Coronary artery (tissue), 2 donors: Measurements from ENCODE around the gene OTUD1.

Experiments
- DNase-seq: peaks from one replicate; pipeline ENCODE4 v3.0.0-alpha.2; 2017; ENCODE audit warnings: low spot score
- H3K27ac ChIP-seq, 2 donors: fragments of 200-600 bp; sonication (generic); one replicate each; pipeline ENCODE4 v1.5.1; 2016 to 2019
- H3K4me3 ChIP-seq: fragments of 200-600 bp; sonication (generic); 2 replicates; pipeline ENCODE4 v1.5.1; 2016; ENCODE audit warnings: mild to moderate bottlenecking, moderate library complexity
- TF ChIP-seq, protein P1 (sequence below): fragments of 200-600 bp; sonication (generic); IDR thresholded peaks from one replicate; pipeline ENCODE4 v1.5.1; 2019; ENCODE audit warnings: antibody characterized with exemption

Gene OTUD1

GRCh38 chr10:23402856-23403255 lies 36.0 kb upstream of the OTUD1 start:
- H3K27ac ChIP-seq, result no peak overlapping the region
- H3K4me3 ChIP-seq, result no peak overlapping the region
- TF ChIP-seq, protein P1, sequence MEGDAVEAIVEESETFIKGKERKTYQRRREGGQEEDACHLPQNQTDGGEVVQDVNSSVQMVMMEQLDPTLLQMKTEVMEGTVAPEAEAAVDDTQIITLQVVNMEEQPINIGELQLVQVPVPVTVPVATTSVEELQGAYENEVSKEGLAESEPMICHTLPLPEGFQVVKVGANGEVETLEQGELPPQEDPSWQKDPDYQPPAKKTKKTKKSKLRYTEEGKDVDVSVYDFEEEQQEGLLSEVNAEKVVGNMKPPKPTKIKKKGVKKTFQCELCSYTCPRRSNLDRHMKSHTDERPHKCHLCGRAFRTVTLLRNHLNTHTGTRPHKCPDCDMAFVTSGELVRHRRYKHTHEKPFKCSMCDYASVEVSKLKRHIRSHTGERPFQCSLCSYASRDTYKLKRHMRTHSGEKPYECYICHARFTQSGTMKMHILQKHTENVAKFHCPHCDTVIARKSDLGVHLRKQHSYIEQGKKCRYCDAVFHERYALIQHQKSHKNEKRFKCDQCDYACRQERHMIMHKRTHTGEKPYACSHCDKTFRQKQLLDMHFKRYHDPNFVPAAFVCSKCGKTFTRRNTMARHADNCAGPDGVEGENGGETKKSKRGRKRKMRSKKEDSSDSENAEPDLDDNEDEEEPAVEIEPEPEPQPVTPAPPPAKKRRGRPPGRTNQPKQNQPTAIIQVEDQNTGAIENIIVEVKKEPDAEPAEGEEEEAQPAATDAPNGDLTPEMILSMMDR, result no peak
- DNase-seq, result no peak

GRCh38 chr10:23403278-23403677 lies 35.6 kb upstream of the OTUD1 start:
- Histone ChIP-seq H3K4me3 (no peak overlapping the region), H3K27ac (no peak overlapping the region)
- TF ChIP-seq, protein P1, result no peak
- no peak for DNase-seq

- H3K27ac ChIP-seq, result no peak overlapping the region
Measured at GRCh38 chr10:23403719-23404118, 35.2 kb upstream of the OTUD1 start.

DNA sequence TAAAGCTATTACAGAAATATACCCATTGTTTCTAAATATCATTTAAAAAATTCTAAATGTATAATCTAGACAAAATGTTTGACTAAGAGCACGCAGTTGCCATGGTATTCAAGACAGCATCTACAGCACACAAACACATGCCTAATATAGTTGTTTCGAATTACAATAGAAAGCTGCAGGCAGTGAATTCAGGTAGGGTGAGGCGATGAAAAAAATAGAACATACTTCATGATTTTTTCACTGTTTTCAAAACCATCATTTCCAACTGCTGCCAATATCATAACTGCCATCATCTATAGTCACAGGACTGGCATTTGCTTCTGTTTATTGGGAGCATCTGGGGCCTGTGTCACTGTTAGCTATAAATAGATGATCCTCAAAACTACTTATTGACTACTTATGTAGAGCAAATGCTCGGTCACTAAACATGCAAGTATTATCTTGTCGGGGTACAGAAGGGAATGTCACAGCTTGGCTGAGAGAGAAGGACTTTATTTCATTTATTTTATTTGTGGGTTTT lies 34.4 kb upstream of the OTUD1 start:
- TF ChIP-seq, protein P1, result no peak
- DNase-seq, result no peak
- no peak overlapping the region for H3K27ac ChIP-seq
- H3K4me3 ChIP-seq, result no peak overlapping the region

More at GRCh38 chr10:23403719-23404118, 35.2 kb upstream of the OTUD1 start:
- DNase-seq, result no peak
- TF ChIP-seq, protein P1, result no peak
- H3K4me3 ChIP-seq, result no peak overlapping the region

GRCh38 chr10:23405540-23405939 lies 33.3 kb upstream of the OTUD1 start:
- no peak overlapping the region for H3K27ac ChIP-seq
- no peak overlapping the region for H3K4me3 ChIP-seq
- TF ChIP-seq, protein P1, result no peak
- no peak for DNase-seq

DNA sequence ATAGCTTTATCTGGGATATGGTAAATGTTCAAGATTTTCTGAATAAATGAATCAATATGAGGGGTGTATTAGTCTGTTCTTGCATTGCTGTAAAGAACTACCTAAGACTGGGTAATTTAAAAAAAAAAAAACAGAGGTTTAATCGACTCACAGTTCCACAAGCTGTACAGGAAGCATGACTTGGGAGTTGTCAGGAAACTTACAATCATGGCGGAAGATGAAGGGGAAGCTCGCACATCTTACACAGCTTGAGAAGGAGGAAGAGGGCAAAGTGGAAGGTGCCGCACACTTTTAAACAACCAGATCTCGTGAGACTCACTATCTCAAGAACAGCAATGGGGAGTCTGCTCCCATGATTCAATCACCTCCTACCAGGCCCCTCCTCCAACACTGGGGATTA lies 32.5 kb upstream of the OTUD1 start:
- TF ChIP-seq, protein P1, result no peak
- Histone ChIP-seq H3K4me3 (no peak overlapping the region), H3K27ac (no peak overlapping the region)
- DNase-seq, result no peak

GRCh38 chr10:23408330-23408976 lies 30.4 kb upstream of the OTUD1 start:
- Histone ChIP-seq H3K4me3 (no peak overlapping the region), H3K27ac (no peak overlapping the region)
- no peak for DNase-seq
- TF ChIP-seq, protein P1, result no peak
